HG02623 (cell line): ENCODE results near the gene ARL5C.

Experiments used
- ATAC-seq: cut with Tn5 transposase; IDR thresholded peaks from one replicate; pipeline ENCODE4 v1.9.1; 2021; ENCODE audit warnings: moderate library complexity; ENCODE audit not compliant: unreplicated experiment

The ARL5C gene

GRCh38 chr17:39108461-39109375, 57.2 kb downstream of the ARL5C start:
- no peak for ATAC-seq

- ATAC-seq: no peak
Measured at GRCh38 chr17:39107973-39108372, 58.0 kb downstream of the ARL5C start.

- no peak for ATAC-seq
Measured at GRCh38 chr17:39107155-39107554, 58.8 kb downstream of the ARL5C start.
